Heart right ventricle (tissue), 16 donors: ENCODE results near the gene MPV17L2. TPM values are rescaled to one million over a fixed set of nuclear protein-coding genes. Genes with fewer than 3 reads are reported as not detected.

Source experiments
- ATAC-seq, 8 donors: fragments of 200-7000 bp; cut with Tn5 transposase; one replicate each; pipeline ENCODE4 v1.9.1; 2020; ENCODE audit warnings: mild to moderate bottlenecking in 8 of 8, moderate library complexity in 8 of 8, moderate number of reproducible peaks in 1 of 8
- DNase-seq, 2 donors: peaks; one replicate each; pipeline ENCODE4 v3.0.0-alpha.2; 2020
- H3K27ac ChIP-seq, 10 donors: fragments of 200-600 bp; sonication (generic) in 2 of 10; one replicate each; pipeline versions ENCODE4 v1.5.0 to v1.8.0; 2020 to 2022; ENCODE audit warnings: mild to moderate bottlenecking in 3 of 10
- H3K27me3 ChIP-seq, 7 donors: fragments of 200-600 bp; one replicate each; pipeline ENCODE4 v1.8.0; 2021 to 2022; ENCODE audit warnings: mild to moderate bottlenecking in 2 of 7
- H3K36me3 ChIP-seq, 9 donors: fragments of 200-600 bp; sonication (generic) in 1 of 9; one replicate each; pipeline versions ENCODE4 v1.5.0 to v1.8.0; 2020 to 2022; ENCODE audit warnings: mild to moderate bottlenecking in 2 of 9
- H3K4me1 ChIP-seq, 9 donors: fragments of 200-600 bp; sonication (generic) in 1 of 9; one replicate each; pipeline versions ENCODE4 v1.5.0 to v1.8.0; 2020 to 2022; ENCODE audit warnings: mild to moderate bottlenecking in 4 of 9
- H3K4me3 ChIP-seq, 10 donors: fragments of 200-600 bp; sonication (generic) in 2 of 10; one replicate each; pipeline versions ENCODE4 v1.5.0 to v1.8.0; 2020 to 2022; ENCODE audit warnings: mild to moderate bottlenecking in 7 of 10, moderate library complexity in 2 of 10
- H3K9me3 ChIP-seq, 11 donors: fragments of 200-600 bp in 10 of 11; sonication (generic) in 2 of 11; one replicate each; pipeline versions ENCODE4 v1.5.0 to v1.8.0; 2013 to 2022; ENCODE audit warnings: mild to moderate bottlenecking in 2 of 11, control low read depth in 1 of 11, moderate library complexity in 1 of 11
- CTCF ChIP-seq, 9 donors: fragments of 200-600 bp; sonication (generic) in 2 of 9; IDR thresholded peaks; one replicate each; pipeline versions ENCODE4 v1.5.0 to v1.8.0; 2021 to 2022; ENCODE audit warnings: antibody characterized with exemption in 9 of 9, mild to moderate bottlenecking in 5 of 9, moderate library complexity in 1 of 9
- WGBS, 2 donors: extraction: QIAGEN DNeasy Blood & Tissue Kit; methylation state at CpG; one replicate each; pipeline ENCODE4 v1.1.7; 2013; ENCODE audit warnings: inconsistent platforms in 1 of 2; 5-methylcytosine and 5-hydroxymethylcytosine counted together
- intact Hi-C, 10 donors: fragments of 100-400 bp; cut with DNase I; formaldehyde crosslinking; loops; one replicate each; pipeline versions ENCODE4 v1.11.1 to v1.14.2; 2022
- polyA plus RNA-seq, 2 donors: library from polyadenylated mRNA; stranded (reverse); fragments of 200-250 nt; gene quantifications; one replicate each; pipeline ENCODE4 v1.2.3, GENCODE V29; 2013
- total RNA-seq, 10 donors: library from RNA; stranded (reverse); fragmentation: NEBNext Ultra II Directional in 3 of 10; extraction: Animal tissue kit (Norgen Biotek cat#: 25700) in 3 of 10; gene quantifications; one replicate each; pipeline versions ENCODE4 v1.2.1 to v1.2.4, GENCODE V29; 2021 to 2023
- donor health status: Arrhythmogenic right ventricular cardiomyopathy.
- donor health status: ischemic (EF 13 %, LVEDD 7.1; RV severe dilation, severe dysfunction).
- donor health status: healthy with polysubstance abuse.
- donor health status: DM: no; HTN: yes; CAD: no.
- donor health status: DM: no; HTN: no; CAD: no.
- donor health status: ischemic (EF 25% LVEDD 6.9; RV normal size, moderate dysfunction).
- donor health status: ischemic (EF 25% LVEDD 5.7; RV mildly dilated, moderate dysfunction).
- donor health status: healthy.
- donor health status: DM: yes; HTN: yes; CAD: no.
- donor health status: Ischemic cardiomyopathy.
- donor health status: ischemic (EF 35%, LVEDD 5.7; RV mildly dilated, moderate dysfunction).
- donor health status: nonischemic (EF 11% LVEDD 7.7; RV severe dilation, severe dysfunction).
- donor health status: DM: yes; HTN: yes; CAD: no.
- donor health status: PGD.
- donor health status: ischemic (EF 29% LVEDD 5.4; RV normal size, mild dysfunction).
- donor health status: nonischemic (EF 23%, LVEDD 6.1; RV moderate dilation, normal function).

The MPV17L2 gene
- total and polyA plus RNA-seq, 12 donors: 10.6 to 61.9 (median 14.7) TPM

- peak overlapping the region; percentile 79 to 96 (median 89) for H3K4me3 ChIP-seq
- H3K27me3 ChIP-seq: no peaks in the 10 kb centered on the region
- 2 to 3% methylated on average over 37 to 38 of the region's 38 CpGs for WGBS, 2 donors
- H3K36me3 ChIP-seq: peaks cover 0 to 20% (median 0%) of the 10 kb centered on the region in 9 donors
- DNase-seq (no peak), ATAC-seq (peak in 2 of 8 donors; percentile 1 to 3)
- H3K27ac ChIP-seq: peak overlapping the region; percentile 47 to 97 (median 94)
- peaks cover 10 to 50% (median 40%) of the 10 kb centered on the region in 9 donors for H3K4me1 ChIP-seq
- intact Hi-C loops: loop anchor here in 3 of 10 donors (2.0 to 5.0 kb wide), 2 partner anchors 36 to 71 kb away; no protein-coding TSS in a partner anchor
- TF ChIP-seq CTCF (IDR thresholded peaks at IDR 0.05): no peak
- H3K9me3 ChIP-seq: no peaks in the 10 kb centered on the region
These were observed 39.4 kb upstream of the MPV17L2 start for GRCh38 chr19:18153556-18154134.

- H3K36me3 ChIP-seq: peaks cover 0 to 13% (median 0%) of the 10 kb centered on the region in 9 donors
- no peaks in the 10 kb centered on the region for H3K9me3 ChIP-seq
- H3K4me1 ChIP-seq: peaks cover 13 to 57% (median 43%) of the 10 kb centered on the region in 9 donors
- no peaks in the 10 kb centered on the region for H3K27me3 ChIP-seq
- intact Hi-C loops: loop anchor here in 2 of 10 donors (5.0 kb wide), 2 partner anchors 33 to 38 kb away; no protein-coding TSS in a partner anchor
- ATAC-seq (no peak), DNase-seq (no peak)
- 94 to 95% methylated on average over 43 of the region's 43 CpGs for WGBS, 2 donors
- H3K27ac ChIP-seq: peak overlapping the region in 4 of 10 donors; percentile 76 to 90 (median 86)
- no peak for TF ChIP-seq CTCF (IDR thresholded peaks at IDR 0.05)
- H3K4me3 ChIP-seq: no peak overlapping the region
These were observed 37.6 kb upstream of the MPV17L2 start for GRCh38 chr19:18155095-18156087.

GRCh38 chr19:18156268-18156667, 36.8 kb upstream of the MPV17L2 start:
- Histone ChIP-seq H3K4me3 (no peak overlapping the region), H3K4me1 (peaks cover 20 to 65% (median 51%) of the 10 kb centered on the region in 9 donors), H3K9me3 (no peaks in the 10 kb centered on the region), H3K27ac (peak overlapping the region in 9 of 10 donors; percentile 56 to 90 (median 81)), H3K27me3 (no peaks in the 10 kb centered on the region), H3K36me3 (peaks cover 0 to 13% (median 0%) of the 10 kb centered on the region in 9 donors)
- no peak for TF ChIP-seq CTCF (IDR thresholded peaks at IDR 0.05)
- WGBS, 2 donors: 93 to 97% methylated on average over 5 of the region's 6 CpGs
- no peak for DNase-seq
- intact Hi-C loops: loop anchor here in 2 of 10 donors (5.0 kb wide), 2 partner anchors 34 to 39 kb away; no protein-coding TSS in a partner anchor
- ATAC-seq: no peak
